HG02970 (cell line): ENCODE results near the gene MIX23.

Experiments used
- ATAC-seq: cut with Tn5 transposase; IDR thresholded peaks from one replicate; pipeline ENCODE4 v1.9.1; 2021; ENCODE audit warnings: mild to moderate bottlenecking, moderate library complexity, moderate number of reproducible peaks; ENCODE audit not compliant: unreplicated experiment, low FRiP score

The MIX23 gene

GRCh38 chr3:122353215-122353614 lies 29.8 kb downstream of the MIX23 start:
- ATAC-seq = no peak

- no peak for ATAC-seq
Observed at GRCh38 chr3:122351612-122352011, 31.4 kb downstream of the MIX23 start.

GRCh38 chr3:122350814-122351418 lies 32.1 kb downstream of the MIX23 start:
- ATAC-seq = no peak

- ATAC-seq = no peak
Observed at GRCh38 chr3:122349171-122349570, 33.9 kb downstream of the MIX23 start.

- ATAC-seq = no peak
Observed at GRCh38 chr3:122343654-122344053, 39.4 kb downstream of the MIX23 start.

GRCh38 chr3:122342803-122343202 lies 40.2 kb downstream of the MIX23 start:
- ATAC-seq = no peak

- ATAC-seq = no peak
Observed at GRCh38 chr3:122332551-122332950, 50.5 kb downstream of the MIX23 start.

GRCh38 chr3:122331886-122332285 lies 51.1 kb downstream of the MIX23 start:
- no peak for ATAC-seq

GRCh38 chr3:122325769-122326168 lies 57.3 kb downstream of the MIX23 start:
- ATAC-seq = no peak

GRCh38 chr3:122324871-122325323 lies 58.1 kb downstream of the MIX23 start, which contains the start of gene CSTA:
TSS of gene CSTA (plus strand) at chr3:122325248. CDS start at chr3:122325293, 45 bp downstream.
- ATAC-seq = no peak

GRCh38 chr3:122322095-122323075 lies 60.6 kb downstream of the MIX23 start:
- no peak for ATAC-seq

- no peak for ATAC-seq
Observed at GRCh38 chr3:122318620-122319019, 64.4 kb downstream of the MIX23 start.

GRCh38 chr3:122316368-122316767 lies 66.7 kb downstream of the MIX23 start:
- ATAC-seq = no peak

GRCh38 chr3:122315619-122316018 lies 67.4 kb downstream of the MIX23 start:
- no peak for ATAC-seq

- no peak for ATAC-seq
Observed at GRCh38 chr3:122314228-122314876, 68.7 kb downstream of the MIX23 start.

GRCh38 chr3:122313281-122313680 lies 69.8 kb downstream of the MIX23 start:
- no peak for ATAC-seq

GRCh38 chr3:122312826-122313225 lies 70.2 kb downstream of the MIX23 start:
- ATAC-seq = no peak

GRCh38 chr3:122310361-122310760 lies 72.7 kb downstream of the MIX23 start:
- ATAC-seq = no peak
